A673 (cell line): Measurements from ENCODE around the gene ANKMY1. TPM values are rescaled to one million over a fixed set of nuclear protein-coding genes. Genes with fewer than 3 reads are reported as not detected.

Experiments used
- BruUV-seq: library from RNA; stranded (reverse); fragments of 400-500 nt; replicated peaks from 2 replicates; lab custom pipeline; 2021; lab: Mats Ljungman, UMichigan
- CTCF ChIA-PET: fragments of 300-600 bp; sonication (Branson Sonifier 250); formaldehyde crosslinking; loops from one replicate; lab custom pipeline; 2022; ENCODE audit warnings: antibody characterized with exemption; lab: Charles Lee
- POLR2A ChIA-PET: fragments of 300-600 bp; sonication (Branson Sonifier 250); formaldehyde crosslinking; loops from one replicate; lab custom pipeline; 2022; ENCODE audit warnings: antibody characterized with exemption; ENCODE audit not compliant: low non-redundant PET; lab: Charles Lee
- DNase-seq: peaks from one replicate; pipeline ENCODE4 v3.0.0-alpha.2; 2015; ENCODE audit warnings: low spot score
- H3K27ac ChIP-seq: fragments of 200-600 bp; sonication (generic); 2 replicates; pipeline ENCODE4 v1.5.1; 2016; ENCODE audit warnings: mixed run types, low read depth, mild to moderate bottlenecking, mixed read lengths, antibody characterized with exemption, low read length; ENCODE audit not compliant: poor library complexity, severe bottlenecking
- H3K27me3 ChIP-seq: fragments of 200-600 bp; sonication (generic); replicated peaks from 2 replicates; pipeline ENCODE4 v1.6.1; 2017; ENCODE audit warnings: mixed run types, low read depth, mild to moderate bottlenecking, mixed read lengths, antibody characterized with exemption, low read length; ENCODE audit not compliant: insufficient read depth, poor library complexity
- H3K36me3 ChIP-seq: fragments of 200-600 bp; sonication (generic); 2 replicates; pipeline ENCODE4 v1.6.1; 2016; ENCODE audit warnings: mixed run types, mild to moderate bottlenecking, mixed read lengths, antibody characterized with exemption, low read length; ENCODE audit not compliant: insufficient read depth, poor library complexity, severe bottlenecking
- H3K4me1 ChIP-seq: fragments of 200-600 bp; sonication (generic); 2 replicates; pipeline ENCODE4 v1.6.1; 2017; ENCODE audit warnings: mixed run types, mild to moderate bottlenecking, mixed read lengths, antibody characterized with exemption, low read length; ENCODE audit not compliant: insufficient read depth, poor library complexity, severe bottlenecking
- H3K4me3 ChIP-seq: fragments of 200-600 bp; sonication (generic); 2 replicates; pipeline ENCODE4 v1.5.1; 2016; ENCODE audit warnings: low read depth, mixed run types, mild to moderate bottlenecking, mixed read lengths, low read length; ENCODE audit not compliant: poor library complexity, severe bottlenecking
- H3K9me3 ChIP-seq: fragments of 200-600 bp; sonication (generic); 2 replicates; pipeline ENCODE4 v1.6.1; 2016; ENCODE audit warnings: mixed run types, low read depth, mild to moderate bottlenecking, mixed read lengths, antibody characterized with exemption, low read length; ENCODE audit not compliant: poor library complexity, severe bottlenecking
- EZH2 ChIP-seq: fragments of 200-600 bp; sonication (generic); IDR thresholded peaks from 2 replicates; pipeline ENCODE4 v1.6.1; 2017; ENCODE audit warnings: borderline replicate concordance, low read depth, mild to moderate bottlenecking, mixed read lengths, antibody characterized with exemption, low read length; ENCODE audit not compliant: poor library complexity, severe bottlenecking
- intact Hi-C: fragments of 100-400 bp; cut with micrococcal nuclease; formaldehyde crosslinking; loops from one replicate; pipeline ENCODE4 v1.10.0; 2022; ENCODE audit not compliant: unreplicated experiment
- total RNA-seq: library from RNA; stranded (reverse); gene quantifications from 2 replicates; pipeline ENCODE4 v1.2.3, GENCODE V29; 2021
- TF ChIP-seq, protein P1 (sequence below): fragments of 300-800, 200-600 bp; sonication (generic); conservative IDR thresholded peaks from 2 replicates; pipeline ENCODE4 v1.5.1; 2017; ENCODE audit warnings: low read depth, mild to moderate bottlenecking, antibody characterized with exemption, low read length, moderate library complexity, mixed read lengths

Gene ANKMY1
- total RNA-seq, 1 experiment from 2014 or later: 21.8 TPM

GRCh38 chr2:240462707-240463273 lies 95.0 kb downstream of the ANKMY1 start:
- H3K27ac ChIP-seq: no peak overlapping the region
- TF ChIP-seq, protein P1, sequence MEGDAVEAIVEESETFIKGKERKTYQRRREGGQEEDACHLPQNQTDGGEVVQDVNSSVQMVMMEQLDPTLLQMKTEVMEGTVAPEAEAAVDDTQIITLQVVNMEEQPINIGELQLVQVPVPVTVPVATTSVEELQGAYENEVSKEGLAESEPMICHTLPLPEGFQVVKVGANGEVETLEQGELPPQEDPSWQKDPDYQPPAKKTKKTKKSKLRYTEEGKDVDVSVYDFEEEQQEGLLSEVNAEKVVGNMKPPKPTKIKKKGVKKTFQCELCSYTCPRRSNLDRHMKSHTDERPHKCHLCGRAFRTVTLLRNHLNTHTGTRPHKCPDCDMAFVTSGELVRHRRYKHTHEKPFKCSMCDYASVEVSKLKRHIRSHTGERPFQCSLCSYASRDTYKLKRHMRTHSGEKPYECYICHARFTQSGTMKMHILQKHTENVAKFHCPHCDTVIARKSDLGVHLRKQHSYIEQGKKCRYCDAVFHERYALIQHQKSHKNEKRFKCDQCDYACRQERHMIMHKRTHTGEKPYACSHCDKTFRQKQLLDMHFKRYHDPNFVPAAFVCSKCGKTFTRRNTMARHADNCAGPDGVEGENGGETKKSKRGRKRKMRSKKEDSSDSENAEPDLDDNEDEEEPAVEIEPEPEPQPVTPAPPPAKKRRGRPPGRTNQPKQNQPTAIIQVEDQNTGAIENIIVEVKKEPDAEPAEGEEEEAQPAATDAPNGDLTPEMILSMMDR: no peak
- TF ChIP-seq EZH2: no peak
- no TSS peak for BruUV-seq
- ChIA-PET CTCF (no interaction called here), POLR2A (no interaction called here)
- H3K4me3 ChIP-seq: no peak overlapping the region
- intact Hi-C loops: no loop called here
- H3K27me3 ChIP-seq: no peaks in the 10 kb centered on the region
- DNase-seq: no peak
- no peaks in the 10 kb centered on the region for H3K36me3 ChIP-seq
- H3K4me1 ChIP-seq: no peaks in the 10 kb centered on the region
- H3K9me3 ChIP-seq: no peaks in the 10 kb centered on the region

GRCh38 chr2:240462073-240462706 lies 95.6 kb downstream of the ANKMY1 start:
- no peaks in the 10 kb centered on the region for H3K4me1 ChIP-seq
- no peaks in the 10 kb centered on the region for H3K36me3 ChIP-seq
- no peak overlapping the region for H3K27ac ChIP-seq
- TF ChIP-seq, protein P1: no peak
- TF ChIP-seq EZH2: no peak
- CTCF ChIA-PET: no interaction called here
- DNase-seq: no peak
- no peaks in the 10 kb centered on the region for H3K27me3 ChIP-seq
- no peaks in the 10 kb centered on the region for H3K9me3 ChIP-seq
- H3K4me3 ChIP-seq: no peak overlapping the region
- intact Hi-C loops: no loop called here
- BruUV-seq: no TSS peak
- POLR2A ChIA-PET: no interaction called here

- Histone ChIP-seq H3K27ac (no peak overlapping the region), H3K4me1 (no peaks in the 10 kb centered on the region), H3K9me3 (no peaks in the 10 kb centered on the region), H3K36me3 (no peaks in the 10 kb centered on the region), H3K4me3 (no peak overlapping the region), H3K27me3 (no peaks in the 10 kb centered on the region)
- DNase-seq: no peak
- intact Hi-C loops: no loop called here
- ChIA-PET CTCF (no interaction called here), POLR2A (no interaction called here)
- no TSS peak for BruUV-seq
- TF ChIP-seq, protein P1: no peak
- TF ChIP-seq EZH2: no peak
Measured at GRCh38 chr2:240461471-240462072, 96.2 kb downstream of the ANKMY1 start.
